ENCODE data around the gene ACSL1.
"Not testable (repeated sequence)": the region's sequence is repeated elsewhere in the genome, so short reads cannot be mapped to it uniquely, and the experiment has no call there.

Gene ACSL1

GRCh38 chr4:184784628-184785257 lies 41.0 kb downstream of the ACSL1 start:
- DNase-seq = peak; percentile 23 to 68

GRCh38 chr4:184782731-184783373 lies 42.9 kb downstream of the ACSL1 start:
- DNase-seq = no peak

DNA sequence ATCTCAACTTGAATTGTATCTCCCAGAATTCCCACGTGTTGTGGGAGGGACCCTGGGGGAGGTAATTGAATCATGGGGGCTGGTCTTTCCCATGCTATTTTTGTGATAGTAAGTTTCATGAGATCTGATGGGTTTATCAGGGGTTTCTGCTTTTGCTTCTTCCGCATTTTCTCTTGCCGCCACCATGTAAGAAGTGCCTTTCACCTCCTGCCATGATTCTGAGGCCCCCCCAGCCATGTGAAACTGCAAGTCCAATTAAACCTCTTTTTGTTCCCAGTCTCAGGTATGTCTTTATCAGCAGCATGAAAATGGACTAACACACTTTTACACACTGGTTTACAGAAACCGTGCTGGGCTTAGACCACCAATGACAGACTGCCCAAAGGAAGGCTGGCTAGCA lies 46.6 kb downstream of the ACSL1 start:
- DNase-seq = not testable (repeated sequence)

GRCh38 chr4:184778325-184778724 lies 47.4 kb downstream of the ACSL1 start:
- no peak for DNase-seq

DNA sequence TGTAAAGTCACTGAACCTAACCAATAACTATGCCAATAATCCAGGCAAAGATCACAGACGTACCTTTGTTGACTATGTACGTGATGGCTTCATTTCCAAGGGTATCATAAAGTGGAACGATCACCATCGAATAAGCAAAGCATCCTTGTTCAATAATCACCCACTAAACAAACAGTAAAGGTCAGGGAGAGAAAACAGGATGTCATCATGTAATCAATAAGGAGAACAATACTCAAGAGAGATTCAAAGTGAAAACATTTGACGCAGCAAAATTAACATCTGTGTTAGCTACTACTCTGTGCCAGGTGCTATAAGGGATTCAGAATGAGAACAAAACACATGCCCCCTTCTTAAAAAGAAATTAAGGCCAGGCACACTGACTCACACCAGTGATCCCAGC lies 48.9 kb downstream of the ACSL1 start:
- DNase-seq = no peak

DNA sequence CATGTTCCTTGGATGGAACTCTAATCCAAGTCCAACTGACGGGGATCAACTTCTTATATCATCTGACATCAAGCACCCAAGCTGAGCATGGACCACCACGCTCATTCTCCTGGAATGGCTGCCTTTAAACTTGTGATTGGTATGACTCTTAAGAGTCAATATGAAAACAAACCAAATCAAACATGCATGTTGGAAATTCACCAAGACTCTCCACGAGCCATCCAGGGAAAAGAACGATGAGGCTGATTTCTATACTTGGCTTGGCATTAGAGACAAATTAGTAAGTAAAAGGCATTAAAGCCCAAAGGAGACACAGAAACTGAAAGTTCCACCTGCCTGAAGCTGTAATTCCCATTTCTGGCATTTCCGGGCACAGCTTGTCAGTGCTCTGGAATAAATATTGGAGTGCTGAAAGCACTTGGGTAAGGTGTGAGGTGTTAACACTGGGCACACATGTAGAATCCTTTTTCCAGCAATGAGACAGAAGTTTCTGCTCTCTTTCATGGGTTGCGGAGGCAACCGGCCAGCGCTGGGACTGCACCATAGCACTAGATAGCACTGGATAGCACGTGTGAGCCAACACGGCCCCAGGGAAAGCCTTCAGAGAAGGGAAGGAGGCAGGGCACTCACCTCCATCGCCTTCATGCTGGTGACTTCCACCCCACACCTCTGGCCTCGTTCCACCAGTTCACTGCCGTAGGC lies 49.8 kb downstream of the ACSL1 start:
- DNase-seq = no peak

DNA sequence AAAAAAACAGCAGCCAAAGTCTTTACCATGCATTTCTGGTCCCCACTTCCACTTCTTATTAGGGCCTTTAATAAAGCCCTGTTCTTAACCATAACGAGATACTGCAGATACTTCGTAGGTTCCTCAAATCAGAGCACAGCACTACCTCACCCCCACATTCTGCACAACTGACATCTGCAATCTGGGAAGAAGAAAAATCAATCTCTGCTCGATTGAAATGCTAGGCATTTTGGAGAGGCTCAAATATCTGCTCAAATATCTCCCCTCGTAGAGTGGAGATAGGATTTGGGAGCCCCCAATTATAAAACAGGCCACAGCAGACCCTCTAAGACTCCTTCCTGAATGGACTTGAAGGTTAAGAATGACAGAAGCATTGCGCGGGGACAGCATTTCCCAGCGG lies 51.6 kb downstream of the ACSL1 start:
- DNase-seq = no peak

DNA sequence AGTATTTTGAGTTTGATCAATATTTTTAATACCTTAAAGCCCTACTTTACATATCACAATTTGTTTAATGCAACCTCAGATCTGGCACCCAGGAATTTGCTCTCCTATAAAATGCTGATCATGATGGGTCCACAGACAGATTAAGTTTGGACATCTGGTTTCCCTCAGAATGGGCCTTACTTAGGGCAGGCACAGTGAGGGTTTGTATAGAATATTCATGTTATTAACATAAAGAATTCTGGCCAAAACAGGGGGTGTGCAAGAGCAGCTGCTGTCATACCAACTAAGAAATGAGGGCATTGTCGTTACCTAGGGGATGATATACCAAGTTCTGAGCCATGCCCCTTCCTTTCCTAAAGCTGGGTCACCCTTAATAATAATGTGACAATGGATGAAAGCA lies 54.4 kb downstream of the ACSL1 start:
- no peak for DNase-seq

DNA sequence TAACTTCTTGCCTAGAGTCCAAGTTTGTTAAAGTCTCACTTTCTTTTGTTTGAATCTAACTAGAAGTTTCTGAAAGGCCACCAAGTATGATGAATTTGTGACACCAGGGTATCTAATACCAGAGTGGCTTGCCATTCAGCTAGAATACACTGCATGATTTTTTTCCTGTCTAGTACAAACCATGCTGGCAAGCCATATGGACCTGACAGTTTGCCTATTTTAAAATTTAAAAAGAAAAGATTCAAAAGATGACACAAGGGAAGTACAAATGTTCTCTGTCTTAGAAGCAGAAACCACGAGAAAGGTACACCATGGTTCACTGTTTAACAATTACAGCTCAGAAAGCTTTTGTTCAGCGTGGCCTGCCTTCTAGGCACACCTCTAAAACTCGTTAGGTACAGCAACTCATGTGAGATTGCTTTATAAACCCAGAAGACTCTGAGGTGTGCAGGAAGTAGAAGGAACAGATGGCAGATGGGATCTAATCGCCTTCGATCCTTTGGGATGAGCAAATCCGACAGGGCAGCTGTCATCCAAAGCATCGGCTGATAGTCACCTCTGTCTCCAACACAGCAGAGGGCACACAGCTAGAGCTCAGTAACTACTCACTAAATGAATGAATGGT lies 56.5 kb downstream of the ACSL1 start:
- no peak for DNase-seq

- no peak for DNase-seq
Measured at GRCh38 chr4:184768296-184768695, 57.5 kb downstream of the ACSL1 start.

DNA sequence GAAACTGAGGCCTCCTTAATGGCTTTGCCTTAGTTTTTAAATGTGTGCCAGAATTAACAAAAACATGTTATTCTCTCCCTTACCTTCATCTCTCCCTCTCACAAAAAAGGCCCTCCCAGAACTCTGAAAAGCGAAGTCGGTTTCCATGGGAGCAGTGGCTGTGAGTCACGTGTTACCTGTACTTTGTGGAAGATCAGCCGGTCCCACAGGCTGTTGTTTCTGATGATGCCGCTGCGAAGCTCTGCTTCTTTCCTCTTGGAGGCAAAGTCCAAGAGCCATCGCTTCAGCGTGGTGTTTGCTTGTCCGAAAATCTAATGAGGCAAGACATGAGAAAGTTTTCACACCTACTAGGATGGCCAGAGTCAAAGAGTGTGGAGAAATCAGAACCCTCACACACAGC lies 59.3 kb downstream of the ACSL1 start:
- no peak for DNase-seq

- no peak for DNase-seq
Measured at GRCh38 chr4:184765473-184766340, 60.1 kb downstream of the ACSL1 start.

DNA sequence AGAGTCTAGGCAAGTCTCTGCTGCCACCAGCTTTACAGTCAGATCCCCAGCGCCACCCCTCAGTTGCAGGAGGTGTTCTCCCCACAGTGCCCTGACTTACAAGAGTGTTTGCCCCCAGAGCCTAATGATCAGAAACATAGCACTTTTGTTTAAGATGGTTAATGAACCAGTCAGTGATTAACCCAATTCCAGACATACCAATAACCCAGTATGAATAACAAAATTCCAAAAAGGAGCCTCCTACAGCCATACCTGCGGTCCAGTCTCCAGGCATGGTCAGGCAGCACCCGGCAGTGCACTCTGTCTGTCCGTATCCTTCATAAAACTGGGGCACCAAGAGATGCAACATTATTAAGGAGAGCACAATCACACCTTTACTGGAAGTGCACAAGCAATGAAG lies 61.2 kb downstream of the ACSL1 start:
- DNase-seq = no peak

DNA sequence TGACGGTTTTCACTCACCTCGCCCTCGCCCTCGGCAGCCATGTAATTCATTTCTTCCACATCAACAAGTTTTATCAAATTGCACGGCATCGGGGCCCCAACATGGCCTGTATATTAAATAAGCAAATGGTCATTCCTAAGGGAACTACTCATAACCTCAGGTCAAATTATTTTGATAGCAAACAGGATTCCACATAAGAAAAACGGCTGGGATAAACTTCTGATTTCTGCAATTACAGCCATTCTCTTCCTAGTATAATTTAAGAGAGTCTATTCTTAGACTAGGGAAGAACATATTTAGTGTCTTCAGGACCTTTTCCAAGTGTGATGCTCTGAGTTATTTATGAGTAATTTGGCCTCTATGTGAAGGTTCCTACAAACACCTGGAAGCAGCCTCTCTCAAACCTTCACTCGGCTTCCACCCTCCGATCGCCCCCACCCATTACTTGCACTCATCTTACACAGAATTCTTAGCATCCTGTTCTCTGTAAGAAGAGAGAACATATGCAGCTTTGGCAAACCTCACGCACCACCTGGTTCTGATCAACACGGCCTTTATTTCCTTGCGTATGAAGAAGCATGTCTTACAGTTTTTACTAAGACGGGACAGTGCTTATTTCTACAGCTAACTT lies 62.5 kb downstream of the ACSL1 start:
- no peak for DNase-seq

DNA sequence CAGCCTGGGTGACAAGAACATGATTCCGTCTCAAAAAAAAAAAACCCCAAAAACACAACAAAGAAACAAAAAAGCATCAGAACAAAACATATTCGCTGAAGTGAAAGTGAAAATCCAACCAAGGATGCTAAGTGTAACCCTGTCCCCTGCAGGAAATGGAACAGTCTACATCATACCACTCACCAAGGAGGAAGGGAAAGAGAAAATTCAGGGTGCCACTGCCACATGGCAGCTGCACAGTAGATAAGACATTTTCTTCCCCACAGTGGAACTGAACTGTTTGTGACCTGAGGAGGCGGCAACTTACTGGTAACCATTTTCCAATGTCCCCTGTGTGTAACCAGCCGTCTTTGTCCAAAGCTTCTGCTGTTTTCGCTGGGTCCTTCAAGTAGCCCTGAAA lies 63.7 kb downstream of the ACSL1 start:
- DNase-seq = no peak

DNA sequence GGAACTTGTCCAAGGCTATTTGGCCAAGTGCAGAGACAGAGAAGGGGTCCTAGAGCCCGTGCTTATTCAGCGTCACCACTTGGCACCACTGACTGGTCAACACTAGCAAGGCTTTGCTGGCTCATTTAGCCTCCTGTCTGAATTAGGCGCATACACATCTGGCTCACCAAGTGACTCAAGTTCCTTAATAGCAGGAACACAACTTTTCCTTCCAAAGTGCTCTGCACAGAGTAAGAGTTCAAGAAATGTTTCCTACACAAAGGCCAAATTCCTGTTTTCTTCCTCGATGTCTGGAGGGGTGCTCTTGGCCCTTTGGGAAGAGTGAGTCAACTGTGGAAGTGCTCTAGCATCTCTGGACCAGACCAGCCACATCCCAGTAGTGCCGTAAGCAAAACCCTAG lies 65.1 kb downstream of the ACSL1 start:
- DNase-seq = no peak

GRCh38 chr4:184757810-184758209 lies 68.0 kb downstream of the ACSL1 start:
- DNase-seq = no peak

DNA sequence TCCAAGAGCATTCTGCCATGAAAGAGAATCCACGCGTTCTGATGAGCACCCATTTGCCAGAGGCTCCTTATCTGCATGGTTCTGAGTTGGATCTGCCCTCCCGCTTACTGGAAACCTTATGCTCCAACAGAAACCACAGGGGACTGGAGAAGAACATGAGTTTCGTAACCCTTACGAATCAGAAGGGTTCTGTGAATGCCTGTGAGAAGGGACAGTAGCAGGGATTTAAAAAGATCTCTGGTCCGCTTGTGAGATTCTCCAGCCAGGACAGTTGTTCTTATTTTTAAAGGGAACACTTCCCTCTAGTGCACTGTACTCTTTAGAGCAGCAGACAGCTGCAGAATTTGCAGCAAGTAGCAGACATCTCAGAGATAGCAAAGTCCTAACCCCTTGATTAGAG lies 69.4 kb downstream of the ACSL1 start:
- no peak for DNase-seq

DNA sequence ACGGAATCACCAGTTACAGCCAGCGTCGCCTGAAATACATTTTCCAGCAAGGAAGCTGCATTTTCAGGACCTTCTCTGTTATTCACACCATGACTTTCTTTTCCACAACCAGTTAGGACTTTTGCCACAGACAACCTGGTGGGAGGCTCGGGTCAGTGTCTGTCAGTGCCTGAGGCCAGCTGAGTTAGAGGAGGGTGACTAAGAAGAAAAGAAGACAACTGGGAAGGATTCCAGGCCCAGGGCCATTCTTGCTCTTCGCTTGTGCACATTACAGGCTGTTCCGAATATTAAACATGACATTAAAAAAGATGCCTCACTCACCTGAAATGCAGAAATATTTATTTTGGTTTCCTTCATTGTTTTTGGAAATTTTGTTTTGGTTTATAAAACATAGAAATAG lies 70.5 kb downstream of the ACSL1 start:
- no peak for DNase-seq

DNA sequence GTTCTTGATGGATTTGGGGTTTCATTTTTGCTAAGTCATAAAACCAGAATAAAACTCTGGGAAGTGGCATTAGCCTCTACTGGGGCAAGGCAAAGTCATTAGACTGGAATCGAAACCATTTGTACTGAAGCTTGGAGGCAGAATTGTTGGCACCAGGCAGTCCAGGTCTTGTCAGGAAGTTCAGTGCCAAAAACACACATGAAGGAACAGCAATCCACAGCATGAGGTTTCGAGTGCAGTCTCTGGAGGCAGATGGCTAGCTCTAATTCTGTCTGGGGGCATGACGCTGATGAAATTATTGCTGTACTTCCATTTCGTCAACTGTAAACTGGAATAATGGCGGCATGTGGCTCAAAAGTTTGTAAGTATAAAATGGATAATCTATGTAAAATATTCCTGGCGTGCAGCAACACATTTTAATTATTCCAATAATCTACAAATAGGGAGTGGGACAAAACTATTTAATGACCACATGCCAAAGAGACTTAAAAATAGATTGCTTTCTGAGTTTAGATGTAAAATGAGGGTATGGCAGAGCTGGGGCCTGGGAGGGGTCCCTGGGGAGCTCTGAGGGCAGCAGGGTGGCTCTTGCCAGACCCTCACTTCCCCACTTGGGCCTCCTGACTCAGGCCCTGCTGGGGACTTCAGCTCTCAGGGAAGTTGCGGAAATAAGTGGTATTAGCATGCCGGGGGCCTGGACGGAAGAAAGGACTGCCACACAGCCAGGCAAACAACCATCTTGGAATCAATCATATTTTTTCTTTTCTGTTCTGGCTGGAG lies 73.1 kb downstream of the ACSL1 start:
- no peak for DNase-seq

DNA sequence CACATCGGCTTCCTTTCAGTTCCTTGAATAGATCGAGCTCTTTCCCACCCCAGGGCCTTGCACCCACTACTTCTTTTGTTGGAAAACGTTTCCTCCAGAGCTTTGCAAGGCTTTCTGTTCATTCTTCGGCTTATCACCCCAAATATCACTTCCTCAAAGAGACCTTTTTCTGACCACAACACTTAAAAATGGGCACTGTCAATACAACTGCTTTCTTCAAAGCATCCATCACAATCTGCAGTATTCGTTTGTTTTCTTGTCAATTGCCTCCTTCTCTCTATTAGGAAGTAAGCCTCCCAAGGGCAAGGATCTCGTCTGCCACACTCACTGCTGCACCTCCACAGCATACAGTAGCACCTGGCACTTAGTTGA lies 74.2 kb downstream of the ACSL1 start:
- no peak for DNase-seq

Measured in cerebellar nuclear complex (tissue), 1 donor.